GM12864 (cell line): ENCODE data around the gene CFHR2.
"Not testable (repeated sequence)": the region's sequence is repeated elsewhere in the genome, so short reads cannot be mapped to it uniquely, and the experiment has no call there.

Experiments
- DNase-seq: peaks from one replicate; pipeline ENCODE4 v3.0.0-alpha.2; 2011; ENCODE audit warnings: low read depth
- H3K4me3 ChIP-seq: 2 replicates; pipeline ENCODE4 v1.5.1; 2011; ENCODE audit warnings: mild to moderate bottlenecking, low read depth, low read length, control low read depth
- CTCF ChIP-seq: IDR thresholded peaks from 2 replicates; pipeline ENCODE4 v1.5.1; 2011; ENCODE audit warnings: low read depth, mild to moderate bottlenecking, moderate library complexity, low read length, control low read depth, inconsistent platforms; ENCODE audit errors: missing control alignments

Gene CFHR2

GRCh38 chr1:196943568-196943967 lies at the start of gene CFHR2:
TSS of gene CFHR2 (plus strand) at chr1:196943738. CDS start at chr1:196943881, 143 bp downstream.
- DNase-seq = not testable (repeated sequence)

GRCh38 chr1:196896355-196896754 lies 47.2 kb upstream of the CFHR2 start:
- no peak overlapping the region for H3K4me3 ChIP-seq
- no peak for TF ChIP-seq CTCF
- DNase-seq = no peak

More at GRCh38 chr1:196943568-196943967, at the start of gene CFHR2:
- not testable (repeated sequence) for H3K4me3 ChIP-seq

- H3K4me3 ChIP-seq = no peak overlapping the region
- DNase-seq = no peak
- no peak for TF ChIP-seq CTCF
Measured at GRCh38 chr1:196897158-196897828, 46.2 kb upstream of the CFHR2 start.

GRCh38 chr1:196902344-196902743 lies 41.2 kb upstream of the CFHR2 start:
- TF ChIP-seq CTCF = no peak
- DNase-seq = no peak
- no peak overlapping the region for H3K4me3 ChIP-seq

- no peak overlapping the region for H3K4me3 ChIP-seq
- no peak for DNase-seq
- TF ChIP-seq CTCF = no peak
Measured at GRCh38 chr1:196910215-196910614, 33.3 kb upstream of the CFHR2 start.

GRCh38 chr1:196912283-196912682 lies 31.3 kb upstream of the CFHR2 start:
- DNase-seq, H3K4me3 ChIP-seq: not testable (repeated sequence)

GRCh38 chr1:196926839-196927238 lies 16.7 kb upstream of the CFHR2 start:
- not testable (repeated sequence) for DNase-seq, H3K4me3 ChIP-seq

GRCh38 chr1:196932853-196933252 lies 10.7 kb upstream of the CFHR2 start:
- H3K4me3 ChIP-seq, DNase-seq: not testable (repeated sequence)

GRCh38 chr1:196933531-196934189 lies 9.9 kb upstream of the CFHR2 start:
- no peak overlapping the region for H3K4me3 ChIP-seq
- TF ChIP-seq CTCF = no peak
- DNase-seq = no peak

GRCh38 chr1:196941474-196941873 lies 2.1 kb upstream of the CFHR2 start:
- not testable (repeated sequence) for DNase-seq, H3K4me3 ChIP-seq
